NCI-H82 (cell line): ENCODE results near the gene IMMP2L.
"Not testable (repeated sequence)": the region's sequence is repeated elsewhere in the genome, so short reads cannot be mapped to it uniquely, and the experiment has no call there.

Experiments
- DNase-seq: peaks from one replicate; lab custom pipeline; 2025; lab: John Stamatoyannopoulos, UW

The IMMP2L gene

DNA sequence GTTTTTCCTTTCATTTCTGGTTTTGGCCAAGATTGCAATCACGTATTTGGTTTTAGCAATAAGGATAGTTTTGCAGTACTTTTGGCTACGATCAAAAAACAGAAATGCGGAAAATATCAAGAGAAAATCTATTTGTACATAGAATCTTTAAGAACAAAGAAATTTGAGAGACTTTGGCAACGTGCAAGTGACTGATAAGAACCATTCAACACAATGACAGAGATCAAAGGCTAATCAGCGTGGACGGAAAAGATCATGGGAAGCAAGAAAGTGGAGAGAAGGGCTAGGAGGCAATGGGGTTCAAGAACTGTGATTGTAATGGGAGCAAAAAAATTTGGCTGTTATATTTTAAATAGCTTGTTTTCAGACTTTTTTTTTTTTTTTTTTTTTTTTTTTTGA is 487.5 kb downstream of the IMMP2L start:
- DNase-seq = no peak

GRCh38 chr7:111074071-111074747 is 488.1 kb downstream of the IMMP2L start:
- DNase-seq = no peak

GRCh38 chr7:111072658-111073057 is 489.6 kb downstream of the IMMP2L start:
- DNase-seq = not testable (repeated sequence)

DNA sequence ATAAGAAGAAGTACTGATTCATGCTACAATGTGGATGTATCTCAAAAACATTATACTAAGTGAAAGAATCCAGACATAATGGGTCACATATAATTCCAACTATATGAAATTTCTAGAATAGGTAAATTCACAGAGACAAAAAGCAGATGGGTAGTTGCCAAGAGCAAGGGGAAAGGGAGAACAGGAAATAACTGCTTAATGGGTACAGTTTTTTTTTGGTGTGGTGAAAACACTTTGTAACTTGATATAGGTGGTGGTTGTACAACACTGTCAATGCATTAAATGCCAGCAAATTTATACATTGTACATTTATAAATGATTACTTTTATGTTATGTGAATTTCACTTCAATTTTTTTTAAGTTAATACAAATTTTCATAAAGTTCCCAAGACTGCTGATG is 490.7 kb downstream of the IMMP2L start:
- no peak for DNase-seq

- DNase-seq = no peak
Measured at GRCh38 chr7:111068618-111069017, 493.7 kb downstream of the IMMP2L start.

DNA sequence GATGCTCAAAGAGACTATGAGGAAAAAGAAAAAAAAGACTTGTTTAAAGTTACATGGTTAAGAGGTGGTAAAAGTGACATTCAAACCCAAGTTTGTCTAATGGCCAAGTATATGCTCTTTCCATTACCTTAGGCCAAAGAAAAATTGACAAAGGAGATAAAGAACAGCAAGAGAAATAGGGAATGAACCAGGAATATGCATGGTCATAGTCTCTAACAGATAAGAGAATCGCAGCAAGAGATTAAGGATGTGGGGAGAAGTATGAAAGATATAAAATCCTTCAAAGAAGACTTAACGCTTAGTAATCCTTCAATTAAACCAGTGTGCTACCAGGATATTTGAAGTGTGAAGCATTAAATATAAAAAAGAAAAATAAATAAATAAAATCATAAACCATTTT is 494.6 kb downstream of the IMMP2L start:
- DNase-seq = no peak

- no peak for DNase-seq
Measured at GRCh38 chr7:111067251-111067650, 495.0 kb downstream of the IMMP2L start.

GRCh38 chr7:111063166-111063565 is 499.1 kb downstream of the IMMP2L start:
- no peak for DNase-seq

GRCh38 chr7:111059833-111060232 is 502.5 kb downstream of the IMMP2L start:
- no peak for DNase-seq

DNA sequence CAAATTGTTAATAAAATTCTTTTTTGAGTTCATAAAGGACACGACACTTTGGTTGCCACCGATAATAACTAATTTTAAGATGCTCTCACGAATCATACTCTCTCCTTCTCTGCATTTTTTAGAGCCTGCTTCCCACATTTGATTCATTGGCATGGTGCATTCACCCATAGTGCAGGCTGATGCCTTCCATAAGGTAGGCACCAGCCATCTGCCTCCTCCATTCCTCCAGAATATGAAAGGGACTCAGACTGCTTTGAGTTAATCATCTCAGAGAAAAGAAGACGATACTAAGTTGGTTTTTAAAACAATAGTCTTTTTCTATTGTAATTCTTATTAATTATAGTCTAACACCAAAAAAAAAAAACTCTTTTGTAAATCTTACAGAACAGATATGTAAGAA is 505.2 kb downstream of the IMMP2L start:
- no peak for DNase-seq

DNA sequence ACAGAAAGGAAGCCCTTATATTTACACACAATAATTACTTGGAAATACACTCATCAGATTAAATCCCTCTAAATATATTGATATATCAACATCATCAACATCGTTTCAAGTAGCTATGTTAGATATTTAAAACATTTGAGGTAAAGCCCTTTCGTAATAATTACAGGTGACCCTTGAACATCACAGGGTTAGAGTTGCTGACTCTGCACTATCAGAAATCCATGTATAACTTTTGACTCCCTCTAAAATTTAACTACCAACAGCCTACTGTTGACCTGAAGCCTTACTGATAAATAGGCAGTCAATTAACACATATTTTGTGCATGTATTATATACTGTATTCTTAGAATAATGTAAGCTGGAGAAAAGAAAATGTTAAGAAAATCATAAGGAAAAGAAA is 505.9 kb downstream of the IMMP2L start:
- no peak for DNase-seq

- no peak for DNase-seq
Measured at GRCh38 chr7:111053035-111053434, 509.3 kb downstream of the IMMP2L start.

GRCh38 chr7:111051832-111052231 is 510.5 kb downstream of the IMMP2L start:
- no peak for DNase-seq

- DNase-seq = no peak
Measured at GRCh38 chr7:111050875-111051416, 511.3 kb downstream of the IMMP2L start.

DNA sequence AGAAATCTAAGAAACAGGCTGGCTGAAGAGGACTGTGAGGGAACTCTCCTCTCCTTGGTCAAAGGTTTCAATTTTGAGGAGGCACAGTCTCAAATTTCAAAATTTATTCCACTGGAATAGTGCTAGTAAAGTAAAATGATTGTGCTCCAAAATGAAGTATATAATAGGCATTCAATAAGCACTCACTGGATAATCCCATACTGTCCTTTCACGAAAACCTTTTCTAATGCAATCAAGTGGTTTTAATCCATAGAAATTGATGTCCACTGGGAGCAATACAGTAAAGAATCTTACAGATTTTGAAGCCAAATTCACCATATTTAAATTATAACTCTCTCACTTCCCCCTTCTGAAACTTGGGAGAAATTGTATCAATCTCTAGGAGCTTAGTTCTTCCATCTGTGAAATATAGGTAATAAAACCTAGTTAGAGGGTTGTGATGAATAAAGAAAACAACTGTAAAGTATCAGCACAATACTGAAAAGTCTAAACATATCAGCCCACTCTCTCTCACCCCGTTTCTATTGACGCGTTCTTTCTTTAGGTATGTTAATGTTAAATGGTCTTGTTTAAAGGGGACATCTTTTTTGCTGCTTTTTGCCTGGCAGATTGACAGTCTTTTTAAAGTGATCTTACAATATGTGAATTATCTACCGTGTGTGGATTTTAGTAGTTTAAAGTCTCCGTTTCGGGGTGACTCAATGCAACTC is 512.2 kb downstream of the IMMP2L start:
- DNase-seq = peak; percentile 10

- DNase-seq = no peak
Measured at GRCh38 chr7:111047595-111047994, 514.7 kb downstream of the IMMP2L start.

- DNase-seq = no peak
Measured at GRCh38 chr7:111045449-111045848, 516.8 kb downstream of the IMMP2L start.

DNA sequence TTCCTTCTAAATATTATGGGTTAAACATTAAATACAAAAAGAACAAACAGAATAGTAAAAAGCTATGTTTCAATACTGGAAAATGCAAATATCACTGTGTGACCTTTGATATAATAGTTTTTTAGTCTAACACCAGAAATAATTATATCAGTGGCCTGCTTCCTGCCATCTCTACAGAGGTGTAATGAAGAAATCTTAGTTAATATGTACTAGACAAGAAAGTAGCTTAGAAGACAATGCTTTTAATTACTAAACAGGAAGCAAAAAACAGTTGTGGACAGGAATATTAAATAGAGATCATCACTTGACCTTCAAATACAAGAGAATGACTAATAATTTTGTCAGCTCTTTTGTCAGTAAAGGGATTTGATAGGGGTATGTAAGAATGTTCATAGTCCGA is 518.7 kb downstream of the IMMP2L start:
- DNase-seq = no peak

DNA sequence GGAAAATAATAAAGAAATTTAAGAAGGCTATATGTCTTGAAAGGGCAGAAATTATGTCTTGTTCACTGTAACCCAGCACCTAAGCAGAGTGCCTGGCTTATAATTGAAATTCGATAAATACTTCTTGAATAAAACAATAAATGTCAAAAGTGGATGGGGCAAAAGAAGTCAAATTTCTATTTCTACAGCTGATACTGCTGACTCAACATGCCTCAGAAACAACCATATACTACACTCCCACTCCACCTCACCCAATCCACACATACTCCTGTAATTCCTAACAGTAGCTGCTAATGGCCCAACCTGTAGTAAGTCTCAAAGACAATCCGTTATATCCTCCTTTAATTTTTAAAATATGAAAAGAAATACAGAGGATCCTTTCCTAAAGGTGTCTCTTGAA is 519.5 kb downstream of the IMMP2L start:
- DNase-seq = no peak

DNA sequence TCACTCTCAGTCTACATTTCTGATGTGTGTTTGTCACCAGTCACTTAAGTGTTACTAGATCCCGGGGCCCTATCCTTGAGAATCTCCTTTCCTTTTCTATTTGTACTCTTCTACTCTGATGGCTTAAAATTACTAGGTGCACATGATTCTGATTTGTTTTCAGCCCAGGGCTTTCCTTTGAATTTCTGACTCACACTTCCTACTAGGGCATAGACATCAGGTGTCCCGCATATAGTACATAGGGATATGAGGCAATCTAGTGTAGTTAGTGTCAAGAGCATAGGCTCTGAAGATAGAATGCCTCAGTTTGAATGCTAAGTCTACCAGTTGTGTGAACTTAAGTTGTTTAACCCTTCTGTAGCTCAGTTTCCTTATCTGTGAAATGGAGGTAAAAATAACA is 520.7 kb downstream of the IMMP2L start:
- DNase-seq = no peak

- no peak for DNase-seq
Measured at GRCh38 chr7:111038185-111038584, 524.1 kb downstream of the IMMP2L start.

DNA sequence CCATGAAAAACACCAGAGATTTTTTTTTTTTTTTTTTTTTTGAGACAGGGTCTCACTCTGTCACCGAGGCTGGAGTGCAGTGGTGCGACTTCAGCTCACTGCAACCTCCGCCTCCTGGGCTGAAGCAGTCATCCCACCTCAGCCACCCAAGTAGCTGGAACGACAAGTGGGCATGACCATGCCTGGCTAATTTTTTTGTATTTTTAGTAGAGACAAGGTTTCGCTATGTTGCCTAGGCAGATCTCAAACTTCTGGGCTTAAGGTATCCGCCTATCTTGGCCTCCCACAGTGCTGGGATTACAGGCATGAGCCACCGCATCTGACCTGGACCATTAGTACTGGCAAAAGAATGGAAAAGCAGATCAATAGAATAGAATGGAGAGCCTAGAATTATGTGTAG is 530.4 kb downstream of the IMMP2L start:
- DNase-seq = no peak

GRCh38 chr7:111030336-111030735 is 532.0 kb downstream of the IMMP2L start:
- no peak for DNase-seq
